GM20431 (cell line): ENCODE data around the gene COMMD10.

Experiments used
- in situ Hi-C: fragments of 300-500 bp; cut with MseI, MboI; formaldehyde crosslinking; loops from one replicate; pipeline ENCODE4 v1.15.0; 2020; ENCODE audit warnings: low sequenced_read_pairs; ENCODE audit not compliant: unreplicated experiment

The COMMD10 gene

DNA sequence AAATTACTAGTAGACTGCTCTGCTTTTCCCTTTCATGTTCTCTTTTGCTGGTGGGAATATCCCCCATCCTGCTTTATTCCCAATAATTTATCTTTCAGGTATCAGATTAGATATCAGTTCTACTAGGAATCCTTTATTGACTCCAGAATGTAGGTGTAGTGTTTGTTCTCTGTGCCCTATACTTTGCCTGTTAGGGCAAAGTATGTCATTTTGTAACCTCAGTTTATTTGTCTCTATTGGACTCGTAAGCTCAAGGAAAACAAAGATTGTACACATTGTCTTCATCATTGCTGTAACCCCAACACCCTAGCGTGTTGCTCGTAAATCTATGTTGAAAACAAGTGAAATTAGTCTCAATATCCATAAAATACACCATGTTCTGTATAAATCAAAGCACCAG, 190.5 kb downstream of the COMMD10 start:
- in situ Hi-C loops, result no loop called here

DNA sequence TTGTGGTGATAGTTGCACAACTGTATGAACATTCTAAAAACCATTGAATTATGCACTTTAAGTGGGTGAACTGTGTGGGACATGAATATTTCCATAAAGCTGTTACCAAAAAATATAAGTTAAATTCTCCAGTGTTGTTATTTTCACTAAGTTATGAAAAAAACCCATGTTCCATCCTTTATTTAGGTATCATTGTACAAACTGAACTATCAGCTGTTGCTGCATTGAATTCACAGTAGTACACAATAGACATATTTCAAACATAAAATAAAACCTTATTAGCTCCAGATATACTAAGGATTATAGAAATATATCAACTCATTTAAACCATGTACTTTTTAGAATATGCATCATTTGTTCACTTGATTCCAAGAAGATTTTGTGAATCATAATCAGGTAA, 192.1 kb downstream of the COMMD10 start:
- in situ Hi-C loops, result no loop called here

DNA sequence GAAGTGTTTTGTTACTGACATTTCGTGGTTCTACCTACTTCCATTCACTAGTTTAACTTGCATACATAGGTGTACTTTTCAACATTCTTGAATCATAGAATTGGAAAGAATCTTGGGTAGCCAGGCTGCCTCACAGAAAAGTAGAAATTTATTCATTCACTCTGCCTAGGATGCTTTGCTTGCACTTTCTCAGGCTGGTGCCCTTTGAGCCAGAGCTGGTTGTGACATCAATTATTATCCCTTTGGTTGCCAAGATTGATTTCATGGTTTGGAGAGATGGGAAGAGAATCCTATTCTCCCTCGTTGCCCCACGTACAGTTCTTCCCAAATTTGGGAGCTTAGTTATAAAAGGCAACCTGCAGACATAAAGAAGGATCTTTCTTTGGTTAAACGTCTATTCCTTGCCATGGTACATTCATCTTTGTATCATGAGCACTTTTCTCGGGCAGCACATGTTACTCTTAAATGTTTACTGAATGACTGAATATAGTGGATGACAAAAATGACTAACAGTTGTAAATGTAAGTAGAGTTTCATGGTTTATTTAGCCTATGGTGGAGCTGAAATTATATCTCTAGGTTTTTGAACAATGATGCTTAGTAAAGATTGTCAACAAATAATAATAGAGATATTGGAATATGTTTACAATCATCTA, 195.5 kb downstream of the COMMD10 start:
- in situ Hi-C loops, result no loop called here

DNA sequence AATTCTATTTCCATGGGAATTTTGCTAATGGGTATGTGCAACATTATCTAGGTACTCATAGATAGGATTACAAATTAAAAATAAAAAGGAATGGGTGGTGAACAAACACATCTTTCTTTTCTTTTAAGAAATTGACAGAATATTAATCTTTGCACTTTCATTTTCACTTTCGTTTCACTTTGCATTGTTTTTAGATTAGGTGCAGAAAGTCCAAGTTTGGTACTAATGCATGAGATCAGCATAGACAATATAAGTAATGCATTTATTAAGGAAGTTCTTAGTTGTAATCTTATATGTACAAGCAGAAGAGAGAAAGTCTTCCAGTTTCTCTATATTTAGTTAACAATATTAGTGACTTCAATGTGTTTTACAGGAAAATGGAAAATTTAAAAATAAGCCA, 196.5 kb downstream of the COMMD10 start:
- in situ Hi-C loops, result no loop called here

DNA sequence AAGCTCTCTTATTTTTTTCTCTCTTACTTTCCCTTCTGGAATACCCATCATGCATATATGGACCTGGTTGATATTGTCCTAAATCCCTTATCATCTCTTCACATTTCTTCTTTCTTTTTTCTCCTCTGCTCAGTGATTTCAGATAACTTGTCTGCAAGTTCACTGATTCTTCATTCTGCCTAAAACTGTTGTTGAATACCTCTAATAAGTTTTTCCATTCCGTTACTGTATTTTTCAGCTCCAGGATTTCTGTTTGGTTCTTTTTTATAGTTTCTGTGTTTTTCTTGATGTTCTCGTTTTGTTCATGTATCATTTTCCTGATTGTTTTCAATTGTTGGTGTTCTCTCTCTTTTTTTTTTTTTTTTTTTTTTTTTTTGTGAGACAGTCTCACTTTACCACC, 203.7 kb downstream of the COMMD10 start:
- in situ Hi-C loops, result no loop called here

DNA sequence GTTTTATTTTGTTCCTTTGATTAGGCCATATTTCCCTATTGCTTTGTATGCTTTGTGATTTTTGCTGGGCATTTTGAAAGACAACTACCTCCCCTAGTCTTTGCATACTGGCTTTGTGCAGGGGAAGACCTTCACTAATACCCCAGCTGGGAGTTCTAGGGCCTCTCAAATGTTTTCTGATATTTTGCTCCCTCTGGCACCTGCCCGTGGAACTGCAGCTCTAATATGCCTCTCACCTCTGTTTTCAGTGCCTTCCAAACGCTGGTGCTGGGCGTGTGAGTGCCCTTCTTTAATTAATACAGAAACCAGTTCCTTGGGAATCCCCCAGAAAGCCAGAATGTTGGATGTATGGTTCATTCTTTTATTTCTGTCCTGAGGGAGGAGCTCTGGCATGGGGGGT, 204.5 kb downstream of the COMMD10 start:
- in situ Hi-C loops, result no loop called here

DNA sequence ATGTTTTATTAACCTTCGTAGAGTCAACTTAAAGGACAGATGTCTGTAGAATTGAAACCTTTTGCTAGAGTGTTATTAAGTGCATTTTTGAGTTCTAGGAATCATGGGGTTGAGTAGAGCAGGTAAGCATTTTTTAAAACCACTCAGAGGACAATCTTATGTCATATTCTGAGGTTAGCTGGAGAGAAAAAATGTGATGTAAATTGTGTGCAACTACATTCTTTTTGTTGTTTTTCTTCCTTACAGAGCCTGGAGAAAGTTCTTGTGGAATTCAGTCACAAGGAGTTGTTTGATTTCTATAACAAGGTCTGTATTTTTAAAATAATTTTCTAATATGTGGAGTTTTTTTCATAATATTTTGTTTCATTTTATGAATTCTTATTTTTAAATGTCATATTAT, 206.4 kb downstream of the COMMD10 start:
- in situ Hi-C loops, result no loop called here

DNA sequence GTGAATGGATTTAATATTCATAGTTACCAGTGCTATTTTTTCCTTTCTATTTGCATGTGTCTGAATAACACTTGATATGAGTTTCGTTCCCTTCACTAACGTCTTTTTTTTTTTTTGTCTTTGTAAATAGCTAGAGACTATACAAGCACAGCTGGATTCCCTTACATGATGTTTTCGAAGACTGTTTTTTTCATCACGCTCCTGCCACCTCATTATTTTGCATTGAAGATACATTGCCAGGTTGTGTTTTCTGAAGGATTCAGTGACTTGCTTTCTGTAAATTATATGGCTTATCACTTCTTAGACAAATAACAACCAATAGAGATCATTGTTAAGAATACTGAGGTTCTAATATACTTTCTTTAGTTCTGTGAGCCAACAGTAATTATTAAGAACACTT, 207.5 kb downstream of the COMMD10 start:
- in situ Hi-C loops, result no loop called here

DNA sequence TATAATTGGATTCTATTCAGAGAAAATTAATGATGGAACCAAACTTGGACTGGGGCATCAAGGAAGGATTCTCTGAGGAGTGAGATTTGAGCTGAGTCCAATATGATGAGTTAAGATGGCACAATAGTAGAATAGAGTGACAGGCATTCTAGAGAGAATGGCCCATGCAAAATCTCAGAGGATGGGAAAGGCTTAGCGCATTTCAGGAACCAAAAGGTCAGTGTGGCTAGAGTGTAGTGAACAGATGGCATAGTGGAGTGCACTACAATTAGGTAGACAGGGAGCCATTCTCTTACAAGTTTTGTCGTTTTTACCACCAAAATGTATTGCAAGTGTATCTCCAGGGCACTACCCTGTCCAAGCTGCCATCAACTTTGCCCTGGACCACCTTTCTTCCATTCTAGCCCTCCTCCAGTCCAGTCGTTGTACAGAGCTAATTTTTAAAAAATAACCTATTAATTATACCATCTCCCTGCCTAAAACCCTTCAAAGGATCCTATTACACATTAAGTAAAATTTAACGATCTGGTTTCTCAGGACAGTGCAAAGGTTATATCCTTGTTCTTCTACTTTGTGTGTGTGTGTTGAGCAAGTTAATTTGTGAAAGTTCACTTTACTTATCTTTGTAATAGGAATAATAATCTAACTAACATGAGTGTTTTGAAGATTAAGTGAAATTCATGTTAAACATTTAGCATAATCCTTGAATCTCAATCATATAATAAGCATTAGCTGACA, 211.7 kb downstream of the COMMD10 start:
- in situ Hi-C loops, result no loop called here

DNA sequence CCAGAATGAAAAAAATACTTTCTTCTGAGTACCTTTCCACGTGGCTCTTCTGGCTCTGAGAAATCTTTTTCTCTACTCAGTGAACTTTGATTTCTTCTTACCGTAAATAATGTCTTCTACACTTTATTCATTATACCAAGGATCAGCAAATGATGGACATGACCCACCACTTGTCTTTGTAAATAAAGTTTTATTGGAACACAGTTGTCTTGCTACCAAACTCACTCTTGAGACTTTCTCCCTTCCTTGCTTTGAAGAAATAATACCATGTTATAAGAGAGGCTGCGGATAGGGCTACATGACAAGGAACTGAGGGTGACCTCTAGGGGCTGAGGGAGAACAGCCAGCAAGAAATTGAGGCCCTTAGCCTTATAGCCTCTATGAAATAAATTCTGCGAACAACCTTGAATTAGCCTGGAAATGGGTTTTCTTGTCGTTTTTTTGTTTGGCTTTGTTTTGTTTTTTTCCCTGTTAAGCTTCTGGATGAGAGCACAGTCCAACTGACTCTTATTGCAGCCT, 212.5 kb downstream of the COMMD10 start:
- in situ Hi-C loops, result no loop called here

DNA sequence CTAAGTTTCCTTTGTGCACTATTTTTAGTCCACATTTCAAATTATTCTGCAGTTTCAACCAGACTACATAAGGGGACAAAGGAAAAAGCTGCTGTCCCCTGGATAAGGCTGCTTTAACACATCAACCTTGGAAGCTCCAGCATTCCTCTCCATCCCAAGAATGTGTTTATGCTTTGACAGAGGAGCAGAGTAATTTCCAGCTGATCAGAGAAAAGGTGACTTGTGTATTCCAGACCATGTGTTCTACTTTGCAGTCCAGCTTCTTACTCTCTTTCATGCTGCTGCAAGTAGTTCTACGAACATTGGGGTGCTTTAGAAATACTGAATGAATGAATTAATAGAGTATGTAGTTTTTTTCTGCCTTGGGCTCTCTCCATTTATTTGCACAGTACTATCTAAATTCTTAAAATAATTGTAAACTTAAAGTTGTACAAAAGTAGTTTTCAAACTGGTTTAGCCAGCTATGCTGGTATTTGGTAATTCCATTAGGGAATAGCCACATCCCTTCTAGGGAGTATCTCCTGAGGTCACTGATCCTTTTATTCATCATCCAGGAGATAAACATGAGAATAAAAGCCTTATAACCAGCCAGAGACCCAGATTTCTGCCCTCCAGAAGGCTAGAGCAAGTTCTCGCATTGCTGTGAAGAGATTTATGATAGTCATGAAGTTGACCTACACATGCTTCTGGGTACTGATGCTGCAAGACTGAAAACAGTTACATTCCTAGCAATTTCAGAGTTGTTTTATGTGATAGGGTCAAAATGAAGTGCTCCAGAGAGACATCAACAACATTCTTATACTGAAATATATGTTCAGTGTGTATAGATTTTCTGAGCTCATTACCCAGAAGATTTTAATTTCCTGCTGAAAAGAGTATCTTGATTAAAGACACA, 215.2 kb downstream of the COMMD10 start:
- in situ Hi-C loops, result no loop called here

DNA sequence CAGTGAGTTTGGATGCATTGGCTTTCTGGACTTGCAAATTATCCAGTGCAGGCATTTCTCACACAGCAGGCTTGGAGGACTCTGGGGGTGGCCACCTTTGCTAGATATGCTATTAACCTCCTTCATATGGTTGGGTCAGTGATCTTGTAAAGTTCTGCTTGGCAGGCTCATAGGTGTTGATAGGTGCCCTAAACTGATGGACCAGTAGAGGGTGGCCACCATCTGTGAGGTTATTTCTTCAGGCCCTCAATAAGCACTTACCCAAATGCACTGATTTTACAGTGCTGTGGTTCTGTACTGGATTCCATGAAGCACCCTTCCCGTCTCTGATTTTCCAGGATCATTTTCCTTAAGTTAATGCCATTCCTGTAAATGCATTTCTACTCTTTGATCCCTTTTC, 216.3 kb downstream of the COMMD10 start:
- in situ Hi-C loops, result no loop called here

DNA sequence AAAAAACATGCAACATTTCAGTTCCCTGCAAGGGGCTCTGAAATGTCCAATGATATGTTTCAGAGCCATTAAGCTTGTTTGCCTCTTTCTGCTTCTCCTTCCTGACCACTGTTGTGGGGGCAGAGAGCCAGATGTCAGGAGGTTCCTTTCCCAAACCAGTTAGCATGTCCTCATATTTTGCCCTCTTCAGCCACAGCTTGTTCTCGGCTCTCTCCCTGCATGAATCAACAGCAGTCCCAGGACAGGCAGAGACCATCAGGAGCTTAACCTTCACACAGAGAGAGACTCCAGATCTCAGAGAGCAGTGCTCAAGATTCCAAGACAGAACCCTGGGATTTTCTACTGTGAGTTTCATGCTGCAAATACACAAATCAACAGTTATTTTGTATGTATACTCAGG, 218.5 kb downstream of the COMMD10 start:
- in situ Hi-C loops, result no loop called here

DNA sequence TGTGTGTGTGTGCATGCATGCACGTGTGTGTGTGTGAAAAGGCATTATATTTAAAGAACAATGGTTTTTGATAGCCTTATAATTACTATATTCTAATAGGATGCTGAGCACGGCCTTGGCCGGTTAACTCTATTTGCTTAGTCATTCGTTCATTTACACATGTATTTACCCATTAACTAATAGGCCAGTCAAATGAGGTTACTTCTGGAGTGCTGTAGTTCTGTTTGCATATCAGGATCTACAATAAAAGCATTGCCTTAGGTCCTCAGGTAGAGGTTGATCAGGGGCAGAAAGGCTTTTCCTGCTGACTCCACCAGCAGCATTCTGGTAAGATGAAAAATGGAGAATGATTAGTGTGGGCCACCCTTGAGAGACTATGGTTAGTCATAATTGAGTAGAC, 219.0 kb downstream of the COMMD10 start:
- in situ Hi-C loops, result no loop called here

DNA sequence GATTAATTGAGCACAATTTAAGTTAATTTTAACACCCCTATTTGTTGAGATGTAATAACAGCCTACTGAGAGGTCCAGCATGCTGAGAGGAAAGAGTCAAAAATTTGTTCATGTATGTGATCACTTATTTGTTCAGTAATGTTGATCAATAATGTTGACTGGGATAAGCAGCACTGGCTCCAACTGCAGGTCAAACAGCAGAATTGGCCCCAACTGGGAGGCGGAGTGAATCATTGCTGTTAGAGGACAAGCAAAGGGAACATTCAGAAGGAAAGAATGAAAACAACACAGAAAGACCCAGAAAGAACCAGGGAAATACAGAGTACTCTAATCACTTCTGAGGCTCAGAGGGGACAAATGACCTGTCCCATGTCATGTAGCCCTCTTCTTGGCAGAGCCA, 221.1 kb downstream of the COMMD10 start:
- in situ Hi-C loops, result no loop called here

DNA sequence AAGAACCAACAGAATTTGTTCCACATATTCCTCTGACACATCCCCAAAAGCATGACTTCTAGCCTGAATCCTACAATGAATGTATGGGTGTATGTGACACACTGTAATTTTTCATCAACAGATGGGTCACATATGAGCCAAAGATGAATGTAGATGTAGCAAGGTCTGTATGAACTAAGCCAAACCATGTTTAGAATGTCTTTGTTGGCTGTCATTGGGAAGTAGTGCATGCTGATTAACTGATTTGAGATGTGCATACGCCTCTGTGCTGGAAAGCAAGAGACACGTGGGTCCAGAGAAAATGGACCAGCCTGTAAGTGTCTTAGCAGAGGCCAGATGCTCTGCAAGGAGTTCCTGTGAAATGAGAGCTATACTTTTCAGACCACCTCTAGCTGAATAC, 222.0 kb downstream of the COMMD10 start:
- in situ Hi-C loops, result no loop called here

DNA sequence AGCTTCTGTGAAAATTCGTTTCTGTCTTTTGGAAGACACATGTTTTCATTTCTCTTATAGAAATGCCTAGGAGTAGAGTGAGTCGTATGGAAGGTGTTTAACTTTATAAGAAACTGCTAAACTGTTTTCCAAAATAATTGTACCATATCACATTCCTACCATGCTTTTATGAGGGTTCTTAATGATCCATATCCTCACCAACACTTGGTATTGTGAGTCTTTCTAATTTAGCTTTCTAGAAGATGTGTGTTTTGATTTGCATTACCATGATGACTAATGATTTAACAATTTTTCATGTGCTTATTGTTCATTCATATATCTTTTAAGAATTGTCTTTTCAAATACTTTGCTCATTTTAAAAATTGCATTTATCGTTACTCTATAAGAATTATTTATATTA, 223.6 kb downstream of the COMMD10 start:
- in situ Hi-C loops, result no loop called here

DNA sequence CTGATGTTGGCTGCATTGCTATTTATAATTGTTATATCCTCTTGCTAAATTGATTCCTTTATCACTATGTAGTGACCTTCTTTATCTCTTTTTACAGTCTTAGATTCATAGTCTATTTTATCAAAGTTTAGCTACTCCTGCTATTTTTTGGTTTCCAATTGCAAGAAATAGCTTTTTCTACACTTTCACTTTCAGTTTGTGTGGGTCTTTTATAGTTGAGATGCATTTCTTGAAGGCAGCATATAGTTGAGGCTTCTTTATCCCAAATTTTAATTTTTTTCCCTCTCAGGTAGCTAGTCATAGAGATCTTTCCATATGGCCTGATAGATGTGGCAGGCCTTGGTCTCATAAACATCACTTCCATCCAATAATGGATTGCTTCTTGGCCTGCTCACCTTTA, 228.5 kb downstream of the COMMD10 start:
- in situ Hi-C loops, result no loop called here

DNA sequence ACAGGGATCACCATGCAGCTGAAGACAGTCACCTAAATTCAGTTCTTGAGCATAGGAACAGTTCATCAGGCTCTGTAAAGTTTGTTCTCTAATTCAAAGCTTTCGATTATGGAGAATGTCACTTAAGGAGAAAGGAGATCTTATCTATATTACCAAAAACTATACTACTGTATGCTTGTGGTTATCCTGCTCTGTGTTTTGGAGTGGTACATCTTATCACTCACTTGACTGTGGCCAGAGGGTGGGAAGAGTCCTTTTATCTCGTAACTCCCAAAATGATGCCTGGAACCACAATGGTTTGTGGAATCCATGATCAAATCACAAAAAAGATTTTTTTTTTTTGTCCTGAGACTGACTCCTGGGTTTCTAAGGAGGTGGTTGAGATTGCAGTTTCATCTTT, 230.7 kb downstream of the COMMD10 start:
- in situ Hi-C loops, result no loop called here

DNA sequence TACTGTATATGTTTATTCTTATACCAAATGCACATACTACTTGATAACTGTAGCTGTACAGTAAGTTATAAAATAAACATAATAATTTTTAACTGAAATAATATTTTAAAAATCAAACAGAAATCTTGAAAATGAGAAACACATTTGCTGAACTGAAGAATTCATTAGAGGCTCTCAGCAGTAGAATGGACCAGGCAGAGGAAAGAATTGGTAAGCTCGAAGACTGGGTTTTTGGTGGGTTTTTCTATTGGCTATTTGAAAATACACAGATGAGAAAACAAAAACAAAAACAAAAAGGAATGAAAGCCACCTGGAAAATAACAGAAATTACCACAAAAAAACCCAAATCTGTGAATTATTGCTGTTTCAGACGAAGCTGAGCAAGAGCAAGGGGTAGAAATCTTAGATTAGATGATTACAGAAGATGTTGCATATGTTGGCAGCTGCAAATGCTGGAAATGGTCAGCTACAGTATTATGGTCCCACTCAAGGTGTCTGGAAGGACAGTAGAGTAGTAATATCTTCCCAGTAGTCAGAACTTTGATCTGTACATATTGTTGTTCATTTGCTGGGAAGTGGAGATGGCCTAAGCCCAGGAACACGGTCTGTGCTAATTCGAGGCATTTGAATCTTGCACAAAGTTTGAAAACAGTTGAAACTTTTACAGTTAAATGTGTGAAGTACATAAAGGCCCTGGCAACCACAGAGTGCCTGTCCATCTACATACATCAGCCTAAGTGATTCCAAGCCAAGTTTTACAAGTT, 233.4 kb downstream of the COMMD10 start:
- in situ Hi-C loops, result no loop called here
